Measurements from ENCODE around the gene MDFIC. TPM values are rescaled to one million over a fixed set of nuclear protein-coding genes. Genes with fewer than 3 reads are reported as not detected.

Gene MDFIC
- total RNA-seq, 1 donor from 2014 or later, result 25.2 TPM

DNA sequence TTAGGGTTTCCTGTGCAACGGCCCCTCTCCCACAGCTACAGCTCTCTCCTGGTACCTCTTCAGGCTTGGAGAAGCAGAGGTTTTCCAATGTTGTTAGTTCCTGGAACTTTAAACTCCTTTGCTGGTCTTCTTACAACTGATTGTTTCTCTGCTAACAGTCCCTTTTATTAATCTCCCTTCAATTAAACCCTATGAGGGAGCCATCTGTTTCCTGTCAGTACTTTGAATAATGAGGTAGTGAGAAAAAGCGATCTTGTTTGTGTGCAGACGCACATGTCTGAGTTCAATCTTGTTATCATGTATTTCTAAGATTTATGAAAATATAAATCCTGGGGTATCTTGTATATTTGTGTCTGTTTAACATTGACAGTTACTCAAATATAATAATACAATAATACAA is 102.4 kb downstream of the MDFIC start:
- H3K4me1 Mint-ChIP-seq, result peaks cover 8% of the 10 kb centered on the region
- H3K9me3 Mint-ChIP-seq, result peaks cover 3% of the 10 kb centered on the region
- TF ChIP-seq CTCF (IDR thresholded peaks at IDR 0.05; ENCODE audit: unreplicated experiment), result no peak
- no peak for DNase-seq (ENCODE audit: low spot score in 2 of 2, unreplicated experiment in 2 of 2)
- no peaks in the 10 kb centered on the region for H3K27me3 Mint-ChIP-seq (ENCODE audit: low read depth)
- no peak overlapping the region for H3K27ac Mint-ChIP-seq
- H3K36me3 Mint-ChIP-seq, result peaks cover 2% of the 10 kb centered on the region
- no peak overlapping the region for H3K4me3 Mint-ChIP-seq

GRCh38 chr7:115032715-115033703 is 111.1 kb downstream of the MDFIC start:
- no peak for DNase-seq (ENCODE audit: low spot score in 2 of 2, unreplicated experiment in 2 of 2)
- Mint-ChIP-seq H3K4me3 (no peak overlapping the region), H3K36me3 (no peaks in the 10 kb centered on the region), H3K9me3 (no peaks in the 10 kb centered on the region), H3K27me3 (ENCODE audit: low read depth) (no peaks in the 10 kb centered on the region), H3K4me1 (peaks cover 20% of the 10 kb centered on the region), H3K27ac (no peak overlapping the region)
- TF ChIP-seq CTCF (IDR thresholded peaks at IDR 0.05; ENCODE audit: unreplicated experiment), result no peak

DNA sequence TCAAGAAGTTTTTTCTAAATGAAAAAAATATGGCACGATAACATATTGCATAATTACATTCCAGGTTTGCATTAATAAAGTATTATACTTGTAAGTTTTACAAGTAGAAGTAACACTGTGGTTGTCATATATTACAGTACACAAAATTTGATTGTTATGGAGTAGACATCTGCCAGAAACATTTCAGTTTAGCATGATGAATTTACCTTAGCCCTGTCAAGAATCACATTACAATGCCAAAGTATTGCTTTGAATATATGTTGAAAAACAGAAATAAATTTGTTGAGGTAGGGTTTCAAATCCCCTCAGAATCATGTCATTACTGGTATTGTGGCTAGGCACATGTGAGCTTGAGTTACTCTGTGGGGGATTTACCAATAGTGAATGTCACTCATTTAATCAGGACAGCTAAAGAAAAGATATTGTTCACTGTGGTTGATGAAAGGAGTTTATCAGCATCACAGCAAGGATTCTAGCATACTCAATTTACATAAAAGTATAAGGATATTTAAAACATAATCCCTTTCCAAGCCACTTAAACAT is 112.1 kb downstream of the MDFIC start:
- no peak overlapping the region for H3K27ac Mint-ChIP-seq
- H3K4me1 Mint-ChIP-seq, result peaks cover 20% of the 10 kb centered on the region
- no peak overlapping the region for H3K4me3 Mint-ChIP-seq
- H3K36me3 Mint-ChIP-seq, result no peaks in the 10 kb centered on the region
- TF ChIP-seq CTCF (IDR thresholded peaks at IDR 0.05; ENCODE audit: unreplicated experiment), result no peak
- H3K9me3 Mint-ChIP-seq, result no peaks in the 10 kb centered on the region
- no peaks in the 10 kb centered on the region for H3K27me3 Mint-ChIP-seq (ENCODE audit: low read depth)
- no peak for DNase-seq (ENCODE audit: low spot score in 2 of 2, unreplicated experiment in 2 of 2)

DNA sequence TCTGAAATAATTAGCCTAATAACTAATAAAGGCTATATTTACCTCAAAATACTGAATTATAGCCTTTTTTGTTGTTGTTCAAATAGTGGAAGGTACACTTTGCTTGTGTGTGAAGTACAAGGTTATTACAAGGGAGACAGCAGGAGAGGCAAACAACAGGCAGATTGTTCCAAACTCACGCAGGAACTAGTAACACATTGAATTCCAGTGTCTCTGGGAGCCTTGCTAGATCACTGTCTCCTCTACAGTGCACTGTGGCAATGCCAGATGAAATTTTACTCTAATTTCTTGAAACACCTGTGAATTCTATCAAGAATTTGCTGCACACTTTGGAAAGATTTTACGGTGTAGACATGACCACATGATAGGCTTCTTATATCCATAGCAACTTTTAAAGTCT is 112.6 kb downstream of the MDFIC start:
- H3K27me3 Mint-ChIP-seq (ENCODE audit: low read depth), result no peaks in the 10 kb centered on the region
- TF ChIP-seq CTCF (IDR thresholded peaks at IDR 0.05; ENCODE audit: unreplicated experiment), result no peak
- no peak overlapping the region for H3K4me3 Mint-ChIP-seq
- H3K9me3 Mint-ChIP-seq, result no peaks in the 10 kb centered on the region
- no peak for DNase-seq (ENCODE audit: low spot score in 2 of 2, unreplicated experiment in 2 of 2)
- peaks cover 20% of the 10 kb centered on the region for H3K4me1 Mint-ChIP-seq
- no peak overlapping the region for H3K27ac Mint-ChIP-seq
- no peaks in the 10 kb centered on the region for H3K36me3 Mint-ChIP-seq

DNA sequence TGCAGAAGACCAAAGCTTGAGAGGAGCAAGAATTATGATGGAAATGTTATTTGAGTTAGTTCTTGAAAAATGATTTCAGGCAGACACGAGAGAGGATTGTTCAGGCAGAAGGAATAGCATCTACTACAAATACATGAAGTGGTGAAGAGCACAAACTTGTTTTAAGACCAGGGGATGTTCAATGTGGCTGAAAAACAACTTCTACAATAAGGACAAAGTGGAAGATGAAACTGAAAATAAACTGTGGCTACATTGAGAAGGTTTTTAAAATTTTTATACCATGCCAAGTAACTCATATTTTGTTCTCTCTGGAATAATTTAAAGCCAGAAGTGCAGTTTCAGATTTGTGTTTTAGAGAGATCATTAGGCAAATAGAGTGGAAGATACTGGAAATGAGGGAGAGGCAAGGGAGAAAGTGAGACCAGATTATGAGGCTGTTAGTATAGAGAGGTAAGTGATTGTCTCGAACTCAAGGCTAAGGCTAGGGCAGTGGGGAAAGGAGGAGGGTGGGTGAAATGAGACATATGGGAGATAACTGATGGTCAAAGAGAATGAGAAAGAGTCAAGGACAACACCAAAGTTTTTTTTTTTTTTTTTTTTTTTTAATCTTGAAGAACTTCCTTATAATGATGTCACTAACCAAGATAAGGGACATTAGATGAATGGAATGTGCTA is 115.4 kb downstream of the MDFIC start:
- Mint-ChIP-seq H3K9me3 (no peaks in the 10 kb centered on the region), H3K27me3 (ENCODE audit: low read depth) (no peaks in the 10 kb centered on the region), H3K4me1 (peaks cover 23% of the 10 kb centered on the region), H3K27ac (no peak overlapping the region), H3K4me3 (no peak overlapping the region), H3K36me3 (no peaks in the 10 kb centered on the region)
- no peak for TF ChIP-seq CTCF (IDR thresholded peaks at IDR 0.05; ENCODE audit: unreplicated experiment)
- DNase-seq (ENCODE audit: low spot score in 2 of 2, unreplicated experiment in 2 of 2), result no peak
